Germinal center (tissue), 1 donor: ENCODE measurements around the gene SUN1.
"Not testable (repeated sequence)": the region's sequence is repeated elsewhere in the genome, so short reads cannot be mapped to it uniquely, and the experiment has no call there.

Experiments
- DNase-seq: peaks from one replicate; pipeline ENCODE4 v3.0.0; 2012; ENCODE audit warnings: mixed read lengths, low spot score

Gene SUN1

DNA sequence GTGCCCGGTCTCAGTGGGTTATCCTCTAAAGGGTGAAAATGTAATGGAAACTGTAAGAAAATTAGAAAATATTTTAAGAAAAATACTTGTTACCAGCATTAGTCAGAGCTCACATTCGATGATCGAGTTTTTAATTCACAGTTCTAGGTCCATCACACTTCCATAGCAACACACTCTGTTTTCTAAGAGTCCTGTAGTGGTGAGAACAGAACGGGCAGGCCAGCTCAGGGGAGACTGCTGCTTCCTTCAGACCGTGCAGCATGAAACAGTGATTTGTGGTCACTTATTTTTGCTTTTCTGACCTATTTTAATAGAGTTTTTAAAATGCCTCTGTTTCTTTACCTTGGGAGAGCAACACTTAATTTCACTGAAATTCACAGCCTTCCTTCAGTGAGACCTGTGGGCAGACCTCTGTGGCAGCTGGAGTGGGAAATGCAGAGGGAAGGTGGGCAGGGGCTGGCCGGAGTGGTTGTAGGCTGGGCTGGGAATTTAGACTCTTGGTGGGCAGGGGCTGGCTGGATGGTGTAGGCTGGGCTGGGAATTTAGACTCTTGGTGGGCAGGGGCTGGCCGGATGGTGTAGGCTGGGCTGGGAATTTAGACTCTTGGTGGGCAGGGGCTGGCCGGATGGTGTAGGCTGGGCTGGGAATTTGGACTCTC, 1.5 kb downstream of the SUN1 start:
- DNase-seq: no peak

DNA sequence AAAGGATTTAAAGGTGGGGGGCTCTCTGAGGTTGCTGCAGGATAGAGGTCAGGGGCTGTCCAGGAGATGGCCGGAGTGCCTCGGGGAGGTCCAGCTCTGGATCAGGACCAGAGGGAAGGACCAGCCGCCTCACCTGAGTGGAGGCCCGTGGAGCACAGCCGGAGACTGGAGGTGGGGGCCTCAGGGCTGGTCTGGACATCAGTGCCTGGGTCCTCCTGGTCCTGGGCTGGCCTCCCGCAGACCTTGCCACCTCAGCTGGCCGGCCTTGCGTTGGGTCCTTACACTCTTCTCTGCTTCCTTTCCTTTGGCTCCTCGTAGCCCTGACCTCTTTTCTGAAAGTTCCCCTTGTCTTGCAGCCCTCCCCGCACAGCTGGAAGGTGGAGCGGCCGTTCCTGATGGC, 2.0 kb downstream of the SUN1 start:
- no peak for DNase-seq

DNA sequence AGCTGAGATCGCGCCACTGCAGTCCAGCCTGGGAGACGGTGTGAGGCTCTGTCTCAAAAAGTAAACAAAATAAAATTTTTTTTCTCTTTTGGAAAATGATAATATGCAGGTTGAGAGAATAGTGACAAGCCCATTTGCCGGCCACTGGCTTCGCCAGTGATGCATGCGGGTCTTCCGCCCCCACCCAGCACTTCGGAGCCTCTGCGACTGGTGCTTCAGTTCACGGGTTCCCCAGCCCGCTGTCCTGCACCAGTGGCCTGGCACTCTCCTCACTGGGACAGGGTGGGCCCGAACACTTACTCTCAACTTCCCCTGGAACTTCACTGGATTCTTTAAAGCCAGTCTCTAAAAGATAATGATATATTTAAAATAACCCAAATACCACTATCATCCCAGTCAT, 2.7 kb downstream of the SUN1 start:
- DNase-seq: no peak

DNA sequence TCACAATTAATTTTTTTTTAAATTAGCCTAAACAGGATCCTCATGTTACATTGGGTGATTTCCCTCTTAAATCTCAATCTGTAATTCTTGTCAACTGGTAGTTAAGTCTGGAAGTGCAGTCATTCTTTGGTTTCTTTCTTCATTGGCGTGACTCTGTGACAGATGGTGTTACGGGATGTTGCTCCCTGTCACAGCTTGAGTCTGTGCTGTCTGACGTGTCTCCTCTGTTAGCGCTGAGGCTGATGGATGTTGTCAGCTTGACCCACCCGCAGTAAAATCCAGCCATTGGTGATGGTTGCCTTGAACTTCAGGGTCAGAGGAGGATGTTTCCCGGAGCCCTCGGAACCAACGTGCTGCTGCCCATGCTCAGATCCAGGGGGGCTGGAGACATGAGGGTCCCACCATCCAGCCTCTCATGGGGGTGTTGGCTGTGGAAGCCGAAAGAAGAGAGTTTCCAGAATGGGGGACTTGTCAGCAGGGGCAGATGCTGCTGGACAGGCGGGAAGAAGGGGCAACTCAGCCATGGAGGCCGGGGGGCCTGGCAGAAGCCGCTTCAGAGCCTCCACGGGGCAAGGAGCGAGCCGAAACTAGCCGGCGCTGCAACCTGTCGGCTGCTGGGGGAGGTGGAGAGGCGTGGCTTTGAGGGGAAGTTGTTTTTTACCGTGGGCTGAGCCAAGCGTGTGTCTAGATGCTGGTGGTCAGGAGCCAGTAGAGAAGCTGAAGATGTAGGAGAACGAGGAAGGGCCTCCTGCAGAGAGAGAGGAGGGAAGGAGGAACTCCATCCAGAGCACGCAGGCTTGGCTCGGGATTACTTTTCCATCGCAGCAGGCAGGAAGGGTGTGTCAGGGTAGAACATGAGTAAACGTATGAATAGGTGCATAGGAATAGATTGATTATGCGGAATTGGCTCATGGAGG, 3.5 kb downstream of the SUN1 start:
- DNase-seq: no peak

DNA sequence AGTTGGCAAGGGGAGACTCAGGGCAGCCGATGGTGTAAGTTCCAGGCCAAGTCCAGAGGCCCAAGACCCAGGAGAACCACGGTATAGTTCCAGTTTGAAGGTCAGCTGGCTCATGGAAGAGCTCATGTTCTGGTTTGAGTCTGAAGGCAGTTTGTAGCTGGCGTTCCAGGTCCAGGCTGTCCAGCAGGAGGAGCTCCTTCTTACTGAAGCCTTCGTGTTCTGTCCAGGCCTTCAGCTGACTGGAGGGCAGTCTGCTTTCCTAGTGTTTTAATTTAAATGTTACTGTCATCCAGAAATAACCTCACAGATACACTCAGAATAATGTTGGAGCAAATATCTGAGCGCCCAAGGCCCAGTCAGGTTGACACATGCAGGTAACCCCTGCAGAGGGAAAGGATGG, 4.2 kb downstream of the SUN1 start:
- no peak for DNase-seq

DNA sequence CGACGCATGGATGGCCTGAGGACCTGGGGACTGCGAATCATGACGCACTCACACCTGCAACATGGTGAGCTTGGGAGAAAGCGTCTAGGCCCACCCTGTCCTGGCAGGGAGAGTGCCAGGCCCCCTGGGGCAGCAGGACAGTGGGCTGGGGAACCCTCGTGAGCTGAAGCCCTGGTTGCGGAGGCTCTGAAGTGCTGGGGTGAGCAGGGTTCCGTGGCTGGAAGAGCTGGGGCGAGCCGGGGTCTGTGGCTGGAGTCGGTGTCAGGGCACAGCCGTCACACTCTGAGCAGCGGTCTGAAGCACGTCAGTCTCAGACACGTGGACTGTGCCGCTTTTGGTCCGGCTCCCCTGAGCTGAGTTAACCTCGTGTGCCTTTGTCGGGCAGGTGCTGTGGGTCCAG, 4.7 kb downstream of the SUN1 start:
- DNase-seq: no peak

DNA sequence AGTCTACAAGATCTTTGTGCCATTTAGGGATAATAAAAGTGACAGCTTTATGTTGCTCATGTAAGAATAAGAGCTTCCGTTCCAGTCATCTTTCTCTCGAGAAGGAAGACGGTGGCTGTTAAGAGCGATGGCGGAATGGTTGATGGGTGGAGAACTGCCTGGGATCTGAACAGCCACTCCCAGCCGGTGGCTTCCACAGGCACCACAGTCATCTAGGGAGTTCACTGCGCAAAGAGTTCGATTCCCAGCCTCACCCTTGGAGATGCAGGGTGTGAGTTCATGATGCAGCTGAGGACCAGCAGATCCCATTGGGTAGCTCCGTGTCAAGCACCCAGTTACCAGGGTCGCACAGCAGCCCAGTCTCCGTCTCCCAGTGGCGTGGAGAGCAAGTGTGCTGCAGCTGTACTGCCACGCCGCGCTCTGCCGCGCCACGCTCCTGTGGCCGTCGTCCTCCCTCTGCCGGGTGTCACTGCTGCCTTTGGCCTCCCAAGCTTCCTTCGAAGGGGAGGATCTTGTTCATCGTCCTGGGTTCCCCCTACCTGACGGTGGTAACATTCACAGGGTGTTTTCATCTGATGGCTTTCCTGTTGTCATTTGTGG, 7.8 kb downstream of the SUN1 start:
- DNase-seq: no peak

DNA sequence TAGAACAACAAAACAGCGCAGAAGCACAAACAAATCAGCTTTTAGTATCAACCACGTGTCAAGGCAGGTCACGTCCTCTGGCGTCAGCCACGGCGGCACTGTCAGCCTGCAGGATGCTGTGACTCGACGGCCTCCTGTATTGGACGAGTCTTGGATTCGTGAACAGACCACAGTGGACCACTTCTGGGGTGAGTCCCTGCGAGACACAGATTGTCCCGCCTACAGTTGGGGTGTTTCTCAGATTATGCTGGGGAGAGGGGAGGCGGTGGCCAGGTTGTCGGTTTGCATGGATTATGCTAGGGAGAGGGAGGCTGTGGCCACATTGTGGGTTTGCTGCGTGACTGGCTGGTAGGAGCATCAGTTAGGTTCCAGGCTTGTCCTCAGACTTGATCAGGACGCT, 9.7 kb downstream of the SUN1 start:
- DNase-seq: no peak

DNA sequence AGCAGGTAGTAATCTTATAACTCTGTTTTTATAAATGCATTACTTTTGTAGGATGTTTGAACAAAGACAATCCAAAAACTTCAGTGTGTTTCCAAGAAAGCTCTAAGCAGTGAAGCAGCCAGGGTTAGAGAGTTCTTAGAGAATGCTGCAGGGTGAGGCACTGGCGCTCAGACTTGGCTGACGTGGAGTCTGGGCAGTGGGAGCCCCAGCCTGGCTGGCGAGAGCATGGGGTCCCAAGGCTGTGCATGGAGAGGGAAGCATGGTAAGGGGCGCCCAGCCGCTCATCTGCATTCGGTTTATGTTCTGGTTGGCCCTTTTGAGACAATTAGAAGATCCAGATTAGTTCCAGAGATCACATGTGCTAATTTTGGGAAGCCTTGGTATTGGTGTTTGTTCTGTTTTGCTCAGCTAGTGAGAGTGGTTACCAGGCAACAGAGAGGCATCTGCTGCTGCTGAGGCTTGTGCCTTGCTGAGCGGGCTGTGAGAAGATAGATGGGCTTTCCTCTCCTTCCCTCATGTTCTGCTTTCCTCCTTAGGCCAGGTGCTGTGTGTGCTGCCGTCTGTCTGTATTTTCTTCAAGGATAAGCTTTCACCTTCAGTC, 10.3 kb downstream of the SUN1 start:
- DNase-seq: no peak

DNA sequence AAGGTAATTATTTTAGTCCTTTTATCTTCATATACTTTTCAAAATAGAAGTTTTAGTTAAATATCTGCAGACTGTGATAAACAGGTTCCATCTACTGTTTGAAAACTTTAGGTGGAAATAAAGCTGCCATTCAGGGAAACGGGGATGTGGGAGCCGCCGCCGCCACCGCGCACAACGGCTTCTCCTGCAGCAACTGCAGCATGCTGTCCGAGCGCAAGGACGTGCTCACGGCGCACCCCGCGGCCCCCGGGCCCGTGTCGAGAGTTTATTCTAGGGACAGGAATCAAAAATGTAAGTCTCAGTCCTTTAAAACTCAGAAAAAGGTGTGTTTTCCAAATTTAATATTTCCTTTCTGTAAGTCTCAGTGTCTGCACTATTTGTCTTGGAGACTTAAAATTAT, 11.0 kb downstream of the SUN1 start:
- no peak for DNase-seq

DNA sequence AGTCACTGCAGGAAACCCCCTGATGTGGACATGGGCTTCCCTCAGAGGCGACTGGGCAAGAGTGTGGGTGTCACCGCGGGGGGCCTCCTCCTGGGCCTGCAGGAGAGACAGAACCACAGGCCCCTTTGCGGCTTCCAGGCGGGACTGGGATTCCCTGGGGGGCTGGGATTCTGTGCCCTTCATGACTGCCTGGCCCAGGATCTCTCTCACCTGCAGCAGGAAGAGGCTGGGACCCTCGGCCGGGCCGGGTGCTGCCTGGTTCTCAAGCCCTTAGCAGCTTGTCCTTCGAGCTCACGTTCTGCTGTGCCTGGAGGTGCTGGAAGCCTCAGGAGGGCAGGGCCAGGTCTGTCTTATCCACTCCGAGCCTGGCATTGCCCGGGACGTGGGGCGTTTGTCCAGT, 11.8 kb downstream of the SUN1 start:
- DNase-seq: no peak

DNA sequence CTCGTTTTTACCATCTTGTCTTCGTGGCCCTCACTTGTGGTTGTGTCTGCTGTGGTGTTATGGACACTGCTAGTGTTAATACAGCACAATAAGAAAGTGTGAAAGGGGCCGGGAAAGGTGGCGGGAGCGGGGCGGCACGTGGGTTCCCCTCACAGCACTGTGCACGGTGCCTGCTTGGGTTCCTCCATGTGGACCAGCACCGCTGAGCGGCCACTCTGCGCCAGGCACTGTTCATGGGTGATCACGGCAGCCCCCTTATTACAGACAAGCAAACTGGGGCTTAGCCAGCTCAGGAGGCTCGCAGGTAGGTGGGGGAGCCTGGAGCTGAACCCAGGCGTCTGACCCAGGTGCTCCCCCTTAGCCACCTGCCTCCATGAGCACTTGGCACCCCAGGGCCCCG, 12.2 kb downstream of the SUN1 start:
- DNase-seq: no peak

DNA sequence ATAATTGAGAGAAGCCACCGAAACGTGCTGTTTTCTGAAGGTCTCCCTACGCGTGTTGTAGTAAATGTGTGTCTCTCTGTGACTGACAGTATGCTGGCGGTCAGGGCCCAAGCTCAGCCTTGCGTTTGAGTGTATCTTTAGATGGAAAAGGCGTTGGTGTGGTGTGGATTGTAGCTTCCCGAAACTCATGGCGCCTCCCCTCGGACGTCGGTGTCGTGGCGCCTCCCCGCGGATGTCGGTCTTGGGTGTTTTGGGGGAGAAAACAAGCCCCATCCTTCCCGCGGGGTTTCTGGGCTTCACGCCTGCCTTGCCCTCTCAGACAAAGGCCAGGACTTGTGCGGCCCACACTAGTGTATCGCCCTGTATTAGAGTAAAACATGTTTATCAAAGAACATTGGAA, 12.8 kb downstream of the SUN1 start:
- DNase-seq: no peak

DNA sequence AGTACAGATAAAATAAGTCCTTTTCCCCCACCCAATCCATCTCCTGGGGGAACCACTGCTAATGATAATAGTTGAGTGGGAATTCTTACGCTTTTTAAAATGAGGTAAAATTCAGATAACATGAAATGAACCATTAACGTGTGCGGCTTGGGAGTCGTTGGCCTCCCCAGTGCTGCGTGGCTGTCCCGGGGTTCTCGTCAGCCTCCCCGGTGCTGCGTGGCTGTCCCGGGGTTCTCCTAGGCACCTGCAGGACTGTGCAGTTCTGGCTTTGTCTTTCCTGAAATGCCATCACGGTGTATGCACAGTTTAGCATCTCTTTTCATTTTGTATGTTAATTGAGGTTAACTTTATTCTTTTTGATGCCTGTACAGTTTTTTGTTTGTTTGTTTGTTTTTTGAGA, 13.5 kb downstream of the SUN1 start:
- DNase-seq: no peak

DNA sequence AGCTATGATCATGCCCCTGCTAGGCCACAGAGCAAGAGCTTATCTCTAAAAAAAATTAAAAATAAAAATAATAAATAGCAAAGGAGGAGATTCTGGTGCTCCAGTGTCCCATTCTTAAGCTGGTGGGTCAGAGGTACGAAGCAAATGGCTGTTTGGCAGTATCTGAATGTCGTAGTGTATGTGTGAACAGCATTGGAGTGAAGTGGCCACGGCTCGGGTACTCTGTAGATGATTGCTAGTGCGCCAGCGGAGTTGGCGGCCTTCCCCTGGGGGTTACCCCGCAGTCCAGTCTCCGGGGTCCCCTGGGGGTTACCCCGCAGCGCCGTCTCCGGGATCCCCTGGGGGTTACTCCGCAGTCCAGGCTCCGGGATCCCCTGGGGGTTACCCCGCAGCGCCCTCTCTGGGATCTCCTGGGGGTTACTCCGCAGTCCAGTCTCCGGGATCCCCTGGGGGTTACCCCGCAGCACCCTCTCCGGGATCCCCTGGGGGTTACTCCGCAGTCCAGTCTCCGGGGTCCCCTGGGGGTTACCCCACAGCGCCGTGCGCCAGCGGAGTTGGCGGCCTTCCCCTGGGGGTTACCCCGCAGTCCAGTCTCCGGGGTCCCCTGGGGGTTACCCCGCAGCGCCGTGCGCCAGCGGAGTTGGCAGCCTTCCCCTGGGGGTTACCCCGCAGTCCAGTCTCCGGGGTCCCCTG, 14.8 kb downstream of the SUN1 start:
- not testable (repeated sequence) for DNase-seq

DNA sequence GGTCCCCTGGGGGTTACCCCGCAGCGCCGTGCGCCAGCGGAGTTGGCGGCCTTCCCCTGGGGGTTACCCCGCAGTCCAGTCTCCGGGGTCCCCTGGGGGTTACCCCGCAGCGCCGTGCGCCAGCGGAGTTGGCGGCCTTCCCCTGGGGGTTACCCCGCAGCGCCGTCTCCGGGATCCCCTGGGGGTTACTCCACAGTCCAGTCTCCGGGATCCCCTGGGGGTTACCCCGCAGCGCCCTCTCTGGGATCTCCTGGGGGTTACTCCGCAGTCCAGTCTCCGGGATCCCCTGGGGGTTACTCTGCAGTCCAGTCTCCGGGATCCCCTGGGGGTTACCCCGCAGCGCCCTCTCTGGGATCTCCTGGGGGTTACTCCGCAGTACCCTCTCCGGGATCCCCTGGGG, 15.5 kb downstream of the SUN1 start:
- DNase-seq: not testable (repeated sequence)

DNA sequence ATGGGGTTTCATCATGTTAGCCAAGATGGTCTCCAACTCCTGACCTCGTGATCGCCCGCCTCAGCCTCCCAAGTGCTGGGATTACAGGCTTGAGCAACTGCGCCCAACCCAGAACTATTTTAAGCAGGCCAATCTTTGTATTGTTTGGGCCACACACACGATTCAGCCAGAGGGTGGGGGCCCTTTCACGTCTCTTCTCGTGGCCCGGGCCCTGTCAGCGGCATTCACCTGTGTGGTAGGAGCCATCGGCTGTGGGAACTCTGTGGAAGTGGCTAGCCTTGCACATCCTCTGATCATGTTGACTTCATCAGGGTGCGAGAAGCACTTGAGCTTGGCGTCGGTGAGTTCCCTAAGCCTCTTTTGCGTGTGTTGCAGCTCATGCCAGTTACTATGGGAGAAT, 16.9 kb downstream of the SUN1 start:
- DNase-seq: no peak

DNA sequence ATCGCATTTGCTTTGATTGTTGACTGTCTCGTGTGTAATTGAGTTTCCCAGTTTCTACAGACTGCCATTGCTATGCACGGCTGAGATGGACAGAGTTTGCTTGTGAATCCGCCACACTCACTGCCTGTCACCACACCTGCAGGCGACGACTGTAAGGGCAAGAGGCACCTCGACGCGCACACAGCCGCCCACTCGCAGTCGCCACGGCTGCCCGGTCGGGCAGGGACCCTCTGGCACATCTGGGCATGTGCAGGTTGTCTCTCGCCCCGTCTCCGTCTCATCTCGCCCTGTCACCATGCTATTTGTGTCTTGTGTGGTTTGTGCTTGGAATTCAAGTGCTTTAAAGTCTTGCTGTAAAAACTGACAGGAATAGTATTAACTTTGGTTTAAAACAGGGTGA, 17.5 kb downstream of the SUN1 start:
- no peak for DNase-seq

DNA sequence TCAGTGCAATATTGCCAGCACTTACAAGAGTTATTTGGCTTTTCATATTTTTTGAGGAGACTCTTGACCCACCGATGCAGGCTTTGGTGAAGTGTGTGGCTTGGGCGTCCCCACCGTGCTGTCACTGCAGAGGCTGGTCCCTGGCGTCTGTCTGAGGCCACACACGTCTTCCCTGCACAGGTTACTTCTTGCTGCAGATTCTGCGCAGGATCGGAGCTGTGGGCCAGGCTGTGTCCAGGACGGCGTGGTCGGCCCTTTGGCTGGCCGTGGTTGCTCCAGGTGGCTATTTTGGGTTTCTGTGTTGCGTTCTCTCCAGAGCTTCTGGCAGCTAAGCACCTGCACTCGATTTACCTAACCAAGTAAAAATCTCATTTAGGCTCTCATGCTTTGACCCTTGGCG, 18.9 kb downstream of the SUN1 start:
- DNase-seq: no peak

DNA sequence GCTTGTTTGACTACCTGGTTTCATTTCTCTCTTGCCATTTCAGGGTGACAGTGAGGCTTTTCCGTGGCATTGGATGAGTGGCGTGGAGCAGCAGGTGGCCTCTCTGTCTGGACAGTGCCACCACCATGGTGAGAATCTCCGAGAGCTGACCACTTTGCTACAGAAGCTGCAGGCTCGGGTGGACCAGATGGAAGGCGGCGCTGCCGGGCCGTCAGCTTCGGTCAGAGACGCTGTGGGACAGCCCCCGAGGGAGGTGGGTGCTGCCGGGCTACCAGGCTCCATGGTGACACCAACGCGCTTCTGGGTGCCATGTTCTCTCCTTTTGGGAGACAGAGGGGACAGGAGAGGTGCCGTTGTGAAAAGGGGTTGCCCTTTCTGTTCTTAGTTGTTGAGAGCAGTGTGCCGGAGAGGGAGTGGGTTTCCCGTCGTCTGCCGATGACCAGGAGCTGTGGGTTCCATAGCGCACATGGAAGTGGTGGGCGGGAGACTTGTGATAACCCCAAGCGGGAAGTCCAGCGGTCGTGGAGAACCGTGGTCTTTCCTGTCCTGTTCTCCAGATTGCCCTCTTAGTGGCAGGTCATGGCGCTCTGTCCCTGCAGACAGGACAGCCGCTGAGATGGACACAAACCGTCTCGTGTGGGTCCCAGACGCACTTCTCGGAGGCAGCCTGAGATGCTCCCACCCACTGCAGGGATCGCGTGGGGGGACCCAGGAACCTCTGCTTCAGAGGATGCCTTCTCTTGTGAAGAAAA, 21.3 kb downstream of the SUN1 start:
- no peak for DNase-seq

DNA sequence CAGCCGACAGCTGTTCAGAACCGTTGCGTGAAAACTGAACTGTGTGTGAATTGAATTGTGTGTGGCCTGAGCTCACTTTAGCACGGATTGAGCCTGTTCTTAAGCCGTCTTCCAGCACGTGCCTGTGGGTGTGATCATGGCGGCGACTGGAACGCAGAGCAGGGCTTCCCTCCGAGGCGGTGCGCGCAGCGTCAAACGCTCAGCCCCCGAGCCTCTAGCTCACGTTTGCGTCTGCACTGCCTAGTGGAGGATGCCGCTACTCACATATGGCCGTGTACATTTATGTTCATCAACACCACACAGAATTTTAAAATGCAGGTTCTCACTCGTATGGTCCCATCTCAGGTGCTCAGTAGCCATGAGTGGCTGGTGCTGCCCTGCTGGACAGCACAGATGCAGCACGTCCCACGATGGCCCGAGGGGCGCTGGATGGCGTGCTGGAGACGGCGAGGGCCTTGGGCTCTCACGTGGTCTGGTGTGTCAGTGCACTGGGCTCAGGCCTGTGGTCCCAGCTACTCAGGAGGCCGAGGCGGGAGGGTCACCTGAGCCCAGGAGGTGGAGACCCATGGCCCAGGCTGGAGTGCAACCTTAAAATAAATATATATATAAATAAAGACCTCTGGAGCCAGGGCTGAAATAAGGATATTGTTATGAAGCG, 22.0 kb downstream of the SUN1 start:
- no peak for DNase-seq
